Renal pelvis (tissue), 3 donors: ENCODE results near the gene ANKDD1A. TPM values are rescaled to one million over a fixed set of nuclear protein-coding genes. Genes with fewer than 3 reads are reported as not detected.

Experiments used
- polyA plus RNA-seq, 3 donors: library from polyadenylated mRNA; unstranded; fragments of 120-200 nt; gene quantifications; one replicate each; pipeline ENCODE4 v1.2.1, GENCODE V29; 2013; ENCODE audit not compliant: insufficient read length in 3 of 3

ANKDD1A gene
- polyA plus RNA-seq, 3 donors: 5.1 to 10.0 (median 7.8) TPM

Other genes starting within 250 kb of the ANKDD1A start
- gene RBPMS2, start 136.3 kb upstream of the ANKDD1A start, polyA plus RNA-seq: 10 to 100 TPM; 11.1 to 13.8 (median 13.2) TPM
- gene PIF1, start 86.3 kb upstream of the ANKDD1A start, polyA plus RNA-seq: 10 to 100 TPM in 2 of 3 donors, 1 to 10 TPM in 1; 8.7 to 19.8 (median 16.3) TPM
- gene PLEKHO2, start 70.0 kb upstream of the ANKDD1A start, polyA plus RNA-seq: 10 to 100 TPM; 18.1 to 21.3 (median 18.3) TPM
- gene SPG21, start 78.0 kb downstream of the ANKDD1A start, polyA plus RNA-seq: 100 to 1,000 TPM; 103 to 115 (median 105) TPM
- 10 to 100 TPM; 11.7 to 16.9 (median 15.8) TPM for gene MTFMT, start 117.7 kb downstream of the ANKDD1A start, polyA plus RNA-seq
- gene SLC51B, start 133.5 kb downstream of the ANKDD1A start, polyA plus RNA-seq: 10 to 100 TPM; 10.5 to 14.1 (median 13.3) TPM
- 1 to 10 TPM; 6.2 to 8.2 (median 7.2) TPM for gene RASL12, start 156.1 kb downstream of the ANKDD1A start, polyA plus RNA-seq
- under 1 TPM in 2 of 3 donors, not detected in 1; 0.07 to 0.09 TPM for gene KBTBD13, start 164.8 kb downstream of the ANKDD1A start, polyA plus RNA-seq
- gene UBAP1L, start 203.3 kb downstream of the ANKDD1A start, polyA plus RNA-seq: 1 to 10 TPM; 4.3 to 9.8 (median 8.7) TPM
- 10 to 100 TPM; 28.4 to 35.4 (median 28.6) TPM for gene PDCD7, start 221.9 kb downstream of the ANKDD1A start, polyA plus RNA-seq